Nephron progenitor cell (in vitro differentiated cells): ENCODE measurements around the gene RIPOR3.
A peak's percentile ranks its signal among the peaks of the same experiment; 100 is the strongest.

ENCODE experiments used
- DNase-seq: peaks from one replicate; pipeline ENCODE4 v3.0.0; 2021
- H3K27ac Mint-ChIP-seq: 2 replicates; pipeline ENCODE4 v1.8.0; 2021; ENCODE audit warnings: mild to moderate bottlenecking, moderate library complexity, mixed read lengths
- H3K27me3 Mint-ChIP-seq: 2 replicates; pipeline ENCODE4 v1.8.0; 2021; ENCODE audit warnings: mild to moderate bottlenecking, low read depth, mixed read lengths; ENCODE audit not compliant: poor library complexity
- H3K36me3 Mint-ChIP-seq: 2 replicates; pipeline ENCODE4 v1.8.0; 2021; ENCODE audit warnings: low read depth, mixed read lengths
- H3K4me1 Mint-ChIP-seq: 2 replicates; pipeline ENCODE4 v1.8.0; 2021; ENCODE audit warnings: mixed read lengths
- H3K4me3 Mint-ChIP-seq: 2 replicates; pipeline ENCODE4 v1.8.0; 2021; ENCODE audit warnings: mild to moderate bottlenecking, moderate library complexity, mixed read lengths
- H3K9me3 Mint-ChIP-seq: 2 replicates; pipeline ENCODE4 v1.8.0; 2021; ENCODE audit warnings: mild to moderate bottlenecking, moderate library complexity, mixed read lengths
- CTCF ChIP-seq: fragments of 200-600 bp; sonication (generic); IDR thresholded peaks from 2 replicates; pipeline ENCODE4 v1.5.0; 2021; ENCODE audit warnings: antibody characterized with exemption

The RIPOR3 gene

GRCh38 chr20:50655311-50655880 lies 35.9 kb downstream of the RIPOR3 start:
- peaks cover 5% of the 10 kb centered on the region for H3K27me3 Mint-ChIP-seq
- no peak for DNase-seq
- H3K36me3 Mint-ChIP-seq = no peaks in the 10 kb centered on the region
- H3K27ac Mint-ChIP-seq = no peak overlapping the region
- H3K4me3 Mint-ChIP-seq = no peak overlapping the region
- no peak for TF ChIP-seq CTCF
- no peaks in the 10 kb centered on the region for H3K9me3 Mint-ChIP-seq
- H3K4me1 Mint-ChIP-seq = peaks cover 19% of the 10 kb centered on the region

- Mint-ChIP-seq H3K4me1 (peaks cover 15% of the 10 kb centered on the region), H3K36me3 (no peaks in the 10 kb centered on the region), H3K27ac (no peak overlapping the region)
Observed at GRCh38 chr20:50654904-50655303, 36.4 kb downstream of the RIPOR3 start.

GRCh38 chr20:50652702-50653294 lies 38.5 kb downstream of the RIPOR3 start:
- DNase-seq = no peak
- Mint-ChIP-seq H3K4me1 (peaks cover 17% of the 10 kb centered on the region), H3K9me3 (peaks cover 7% of the 10 kb centered on the region), H3K36me3 (peaks cover 5% of the 10 kb centered on the region), H3K27me3 (peaks cover 5% of the 10 kb centered on the region), H3K27ac (no peak overlapping the region), H3K4me3 (no peak overlapping the region)
- TF ChIP-seq CTCF = no peak

More at GRCh38 chr20:50654904-50655303, 36.4 kb downstream of the RIPOR3 start:
- Mint-ChIP-seq H3K4me3 (no peak overlapping the region), H3K9me3 (no peaks in the 10 kb centered on the region), H3K27me3 (peaks cover 5% of the 10 kb centered on the region)
- DNase-seq = no peak
- TF ChIP-seq CTCF = no peak

- no peak for DNase-seq
- Mint-ChIP-seq H3K4me1 (peaks cover 17% of the 10 kb centered on the region), H3K9me3 (peaks cover 12% of the 10 kb centered on the region), H3K27me3 (peaks cover 5% of the 10 kb centered on the region), H3K27ac (no peak overlapping the region), H3K36me3 (peaks cover 5% of the 10 kb centered on the region), H3K4me3 (no peak overlapping the region)
- no peak for TF ChIP-seq CTCF
Observed at GRCh38 chr20:50651676-50652075, 39.7 kb downstream of the RIPOR3 start.

- Mint-ChIP-seq H3K27me3 (no peaks in the 10 kb centered on the region), H3K4me1 (peaks cover 17% of the 10 kb centered on the region), H3K36me3 (peaks cover 5% of the 10 kb centered on the region), H3K4me3 (no peak overlapping the region), H3K27ac (peak overlapping the region; percentile 36), H3K9me3 (peaks cover 14% of the 10 kb centered on the region)
- DNase-seq = no peak
- TF ChIP-seq CTCF = no peak
Observed at GRCh38 chr20:50649590-50649989, 41.8 kb downstream of the RIPOR3 start.

GRCh38 chr20:50648651-50649050 lies 42.7 kb downstream of the RIPOR3 start:
- H3K9me3 Mint-ChIP-seq = peaks cover 14% of the 10 kb centered on the region
- H3K4me1 Mint-ChIP-seq = peaks cover 17% of the 10 kb centered on the region
- H3K4me3 Mint-ChIP-seq = no peak overlapping the region
- DNase-seq = no peak
- H3K27me3 Mint-ChIP-seq = no peaks in the 10 kb centered on the region
- peaks cover 5% of the 10 kb centered on the region for H3K36me3 Mint-ChIP-seq
- no peak overlapping the region for H3K27ac Mint-ChIP-seq
- no peak for TF ChIP-seq CTCF
